Measurements from ENCODE around the gene RNF8.

The RNF8 gene

DNA sequence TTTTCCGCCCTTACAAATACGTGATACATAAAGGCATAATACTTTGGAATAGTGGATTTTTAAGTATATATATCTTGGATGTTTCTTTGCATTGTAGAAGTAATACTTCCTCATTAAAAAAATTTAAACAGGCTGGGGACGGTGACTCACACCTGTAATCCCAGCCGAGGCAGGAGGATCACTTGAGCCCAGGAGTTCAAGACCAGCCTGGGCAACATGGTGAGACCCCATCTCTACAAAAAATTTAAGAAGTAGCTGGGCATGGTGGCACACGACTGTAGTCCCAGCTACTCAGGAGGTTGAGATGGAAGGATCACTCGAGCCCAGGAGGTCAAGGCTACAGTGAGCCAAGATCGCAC, 38.6 kb upstream of the RNF8 start:
- no peak for DNase-seq (ENCODE audit: low read depth, low spot score)
- in situ Hi-C loops (cut with HindIII; ENCODE audit: low sequenced_read_pairs), result no loop called here
- H3K4me3 ChIP-seq (ENCODE audit: low read depth, low read length), result no peak overlapping the region
- TF ChIP-seq, protein P1, sequence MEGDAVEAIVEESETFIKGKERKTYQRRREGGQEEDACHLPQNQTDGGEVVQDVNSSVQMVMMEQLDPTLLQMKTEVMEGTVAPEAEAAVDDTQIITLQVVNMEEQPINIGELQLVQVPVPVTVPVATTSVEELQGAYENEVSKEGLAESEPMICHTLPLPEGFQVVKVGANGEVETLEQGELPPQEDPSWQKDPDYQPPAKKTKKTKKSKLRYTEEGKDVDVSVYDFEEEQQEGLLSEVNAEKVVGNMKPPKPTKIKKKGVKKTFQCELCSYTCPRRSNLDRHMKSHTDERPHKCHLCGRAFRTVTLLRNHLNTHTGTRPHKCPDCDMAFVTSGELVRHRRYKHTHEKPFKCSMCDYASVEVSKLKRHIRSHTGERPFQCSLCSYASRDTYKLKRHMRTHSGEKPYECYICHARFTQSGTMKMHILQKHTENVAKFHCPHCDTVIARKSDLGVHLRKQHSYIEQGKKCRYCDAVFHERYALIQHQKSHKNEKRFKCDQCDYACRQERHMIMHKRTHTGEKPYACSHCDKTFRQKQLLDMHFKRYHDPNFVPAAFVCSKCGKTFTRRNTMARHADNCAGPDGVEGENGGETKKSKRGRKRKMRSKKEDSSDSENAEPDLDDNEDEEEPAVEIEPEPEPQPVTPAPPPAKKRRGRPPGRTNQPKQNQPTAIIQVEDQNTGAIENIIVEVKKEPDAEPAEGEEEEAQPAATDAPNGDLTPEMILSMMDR (IDR thresholded peaks at IDR 0.05; ENCODE audit: low read depth, low read length), result no peak

GRCh38 chr6:37316071-37316470, 37.7 kb upstream of the RNF8 start:
- no peak for DNase-seq (ENCODE audit: low read depth, low spot score)
- H3K4me3 ChIP-seq (ENCODE audit: low read depth, low read length), result no peak overlapping the region
- TF ChIP-seq, protein P1 (IDR thresholded peaks at IDR 0.05; ENCODE audit: low read depth, low read length), result no peak
- in situ Hi-C loops (cut with HindIII; ENCODE audit: low sequenced_read_pairs), result no loop called here

GRCh38 chr6:37317312-37318038, 36.3 kb upstream of the RNF8 start:
- TF ChIP-seq, protein P1 (IDR thresholded peaks at IDR 0.05; ENCODE audit: low read depth, low read length), result no peak
- no peak for DNase-seq (ENCODE audit: low read depth, low spot score)
- no peak overlapping the region for H3K4me3 ChIP-seq (ENCODE audit: low read depth, low read length)
- in situ Hi-C loops (cut with HindIII; ENCODE audit: low sequenced_read_pairs), result no loop called here

DNA sequence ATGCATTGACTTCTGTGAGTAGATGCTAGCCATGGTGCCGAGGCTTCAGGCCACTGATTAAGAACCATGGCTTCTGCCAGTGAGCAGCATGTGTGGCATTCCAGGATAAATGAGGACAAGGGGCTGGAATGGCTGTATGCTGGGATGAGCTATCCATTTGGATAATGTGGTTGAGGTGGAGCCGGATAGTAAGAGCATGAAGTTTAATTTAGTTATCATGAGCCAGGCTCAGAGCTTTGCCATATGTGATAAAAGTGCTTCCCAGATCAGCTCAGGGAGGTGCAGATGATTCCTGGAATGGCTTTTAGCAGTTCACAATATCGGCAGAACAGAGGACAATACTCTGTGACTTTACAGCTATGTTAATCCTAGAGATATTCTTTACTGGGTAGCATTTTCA, 34.6 kb upstream of the RNF8 start:
- in situ Hi-C loops (cut with HindIII; ENCODE audit: low sequenced_read_pairs), result no loop called here
- H3K4me3 ChIP-seq (ENCODE audit: low read depth, low read length), result no peak overlapping the region
- DNase-seq (ENCODE audit: low read depth, low spot score), result no peak
- TF ChIP-seq, protein P1 (IDR thresholded peaks at IDR 0.05; ENCODE audit: low read depth, low read length), result no peak

DNA sequence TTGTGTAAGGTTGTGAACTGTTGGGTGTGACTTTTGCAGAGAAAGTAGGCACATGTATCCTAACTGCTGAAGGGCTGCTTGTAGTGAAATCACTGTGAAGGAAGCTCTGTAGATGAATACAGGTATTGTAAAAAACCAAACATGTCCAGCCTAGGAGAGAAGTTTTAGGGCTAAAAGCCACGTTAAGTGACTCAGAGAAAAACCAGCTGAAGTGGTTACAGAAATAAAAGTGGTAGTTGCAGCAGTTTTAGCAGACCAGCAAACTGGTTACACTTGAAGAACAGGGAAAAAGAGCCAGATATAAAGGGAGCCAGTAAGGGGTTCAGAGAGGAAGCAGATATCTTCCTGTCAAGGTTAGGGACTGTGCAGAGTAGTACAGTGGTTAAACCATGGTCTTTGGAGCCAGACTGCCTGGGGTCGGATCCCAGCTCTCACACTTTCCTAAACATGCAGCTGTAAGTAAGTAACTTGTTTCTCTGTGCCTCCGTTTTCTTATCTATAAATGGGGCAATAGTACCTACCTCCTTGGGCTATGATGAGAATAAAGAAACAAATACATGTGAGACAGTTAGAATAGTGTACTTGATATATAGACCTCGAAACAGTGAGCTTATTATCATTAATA, 33.8 kb upstream of the RNF8 start:
- TF ChIP-seq, protein P1 (IDR thresholded peaks at IDR 0.05; ENCODE audit: low read depth, low read length), result no peak
- peak; percentile 22 for DNase-seq (ENCODE audit: low read depth, low spot score)
- no peak overlapping the region for H3K4me3 ChIP-seq (ENCODE audit: low read depth, low read length)
- in situ Hi-C loops (cut with HindIII; ENCODE audit: low sequenced_read_pairs), result no loop called here

DNA sequence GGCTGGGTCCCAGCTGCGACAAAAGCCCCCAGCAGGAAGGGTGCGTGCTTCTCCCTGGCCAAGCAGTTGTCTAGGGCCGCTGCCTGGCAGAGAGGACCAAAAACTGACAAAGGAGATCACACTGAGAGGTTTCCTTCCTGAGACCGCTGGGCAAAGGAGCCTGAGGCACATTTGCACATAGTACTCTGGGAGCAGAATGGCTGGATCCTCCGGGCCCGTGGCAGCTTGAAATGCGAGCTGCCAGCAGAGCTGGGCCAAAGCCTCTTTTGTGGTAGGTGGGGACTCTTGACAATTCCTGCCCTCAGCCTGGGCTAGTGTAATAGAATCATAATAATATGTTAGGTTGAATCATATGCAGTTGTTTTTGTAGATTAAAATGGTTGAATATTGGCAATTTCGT, 33.1 kb upstream of the RNF8 start:
- in situ Hi-C loops (cut with HindIII; ENCODE audit: low sequenced_read_pairs), result no loop called here
- H3K4me3 ChIP-seq (ENCODE audit: low read depth, low read length), result no peak overlapping the region

More for the DNA sequence above, 33.1 kb upstream of the RNF8 start:
- TF ChIP-seq, protein P1 (IDR thresholded peaks at IDR 0.05; ENCODE audit: low read depth, low read length), result no peak
- no peak for DNase-seq (ENCODE audit: low read depth, low spot score)

Data from astrocyte of the spinal cord (primary cell).